ENCODE data around the gene TNNC2.

Gene TNNC2

DNA sequence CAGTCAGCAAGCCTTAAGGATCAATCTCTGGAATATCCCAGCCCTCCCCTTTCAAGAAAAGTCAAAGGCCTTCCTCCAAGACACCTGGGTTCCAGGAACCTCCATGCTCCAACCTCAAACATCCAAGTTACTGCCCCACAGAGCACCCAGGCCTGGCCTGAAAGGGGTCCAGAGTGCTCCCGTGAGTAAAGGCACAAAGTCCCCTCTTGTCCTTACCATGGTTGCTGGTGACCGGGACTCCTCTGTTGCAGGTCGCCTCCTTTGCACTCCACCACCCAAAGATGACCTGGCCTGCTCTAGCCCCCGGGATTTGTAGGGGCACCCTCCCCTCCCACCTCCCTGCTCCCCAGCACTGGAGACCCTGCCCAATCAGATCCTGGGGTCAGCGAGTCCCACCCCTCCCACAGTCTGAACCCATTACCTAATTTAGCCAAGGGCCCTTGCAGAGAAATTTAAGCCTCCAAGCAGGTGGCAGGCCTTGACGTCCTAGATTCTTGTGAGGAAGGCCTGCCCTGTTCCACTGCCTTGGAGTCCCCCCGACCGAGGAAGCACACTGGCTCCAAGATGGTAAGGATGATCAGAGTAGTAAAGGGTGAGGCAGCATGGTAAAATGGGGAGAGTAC, at the start of gene TNNC2:
TNNC2 (minus strand) TSS at position 283 of the 623 bp plus-strand sequence; CDS start at position 219, 64 bp downstream.
- TF ChIP-seq TEAD4 (IDR thresholded peaks at IDR 0.05) (no peak), ZBTB7A (IDR thresholded peaks at IDR 0.05; ENCODE audit: low read depth) (no peak), CEBPB (IDR thresholded peaks at IDR 0.05) (no peak)
- TF ChIP-seq, protein P1, sequence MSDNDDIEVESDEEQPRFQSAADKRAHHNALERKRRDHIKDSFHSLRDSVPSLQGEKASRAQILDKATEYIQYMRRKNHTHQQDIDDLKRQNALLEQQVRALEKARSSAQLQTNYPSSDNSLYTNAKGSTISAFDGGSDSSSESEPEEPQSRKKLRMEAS (IDR thresholded peaks at IDR 0.05), result no peak
- TF ChIP-seq, protein P2, sequence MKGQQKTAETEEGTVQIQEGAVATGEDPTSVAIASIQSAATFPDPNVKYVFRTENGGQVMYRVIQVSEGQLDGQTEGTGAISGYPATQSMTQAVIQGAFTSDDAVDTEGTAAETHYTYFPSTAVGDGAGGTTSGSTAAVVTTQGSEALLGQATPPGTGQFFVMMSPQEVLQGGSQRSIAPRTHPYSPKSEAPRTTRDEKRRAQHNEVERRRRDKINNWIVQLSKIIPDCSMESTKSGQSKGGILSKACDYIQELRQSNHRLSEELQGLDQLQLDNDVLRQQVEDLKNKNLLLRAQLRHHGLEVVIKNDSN (IDR thresholded peaks at IDR 0.05), result no peak

GRCh38 chr20:45874576-45874975, 47.5 kb upstream of the TNNC2 start:
- TF ChIP-seq RAD21 (IDR thresholded peaks at IDR 0.05; ENCODE audit: low read depth), result no peak
- TF ChIP-seq, protein P1 (IDR thresholded peaks at IDR 0.05), result no peak
- no peak for TF ChIP-seq YY1 (IDR thresholded peaks at IDR 0.05; ENCODE audit: low read depth)
- TF ChIP-seq TAF1 (IDR thresholded peaks at IDR 0.05; ENCODE audit: low read depth), result no peak
- TF ChIP-seq FOXM1 (IDR thresholded peaks at IDR 0.05; ENCODE audit: borderline replicate concordance, low read depth), result no peak
- TF ChIP-seq ZBTB7A (IDR thresholded peaks at IDR 0.05; ENCODE audit: low read depth), result no peak
- TF ChIP-seq NFIC (IDR thresholded peaks at IDR 0.05), result no peak
- no peak for TF ChIP-seq TEAD4 (IDR thresholded peaks at IDR 0.05)
- TF ChIP-seq, protein P3, sequence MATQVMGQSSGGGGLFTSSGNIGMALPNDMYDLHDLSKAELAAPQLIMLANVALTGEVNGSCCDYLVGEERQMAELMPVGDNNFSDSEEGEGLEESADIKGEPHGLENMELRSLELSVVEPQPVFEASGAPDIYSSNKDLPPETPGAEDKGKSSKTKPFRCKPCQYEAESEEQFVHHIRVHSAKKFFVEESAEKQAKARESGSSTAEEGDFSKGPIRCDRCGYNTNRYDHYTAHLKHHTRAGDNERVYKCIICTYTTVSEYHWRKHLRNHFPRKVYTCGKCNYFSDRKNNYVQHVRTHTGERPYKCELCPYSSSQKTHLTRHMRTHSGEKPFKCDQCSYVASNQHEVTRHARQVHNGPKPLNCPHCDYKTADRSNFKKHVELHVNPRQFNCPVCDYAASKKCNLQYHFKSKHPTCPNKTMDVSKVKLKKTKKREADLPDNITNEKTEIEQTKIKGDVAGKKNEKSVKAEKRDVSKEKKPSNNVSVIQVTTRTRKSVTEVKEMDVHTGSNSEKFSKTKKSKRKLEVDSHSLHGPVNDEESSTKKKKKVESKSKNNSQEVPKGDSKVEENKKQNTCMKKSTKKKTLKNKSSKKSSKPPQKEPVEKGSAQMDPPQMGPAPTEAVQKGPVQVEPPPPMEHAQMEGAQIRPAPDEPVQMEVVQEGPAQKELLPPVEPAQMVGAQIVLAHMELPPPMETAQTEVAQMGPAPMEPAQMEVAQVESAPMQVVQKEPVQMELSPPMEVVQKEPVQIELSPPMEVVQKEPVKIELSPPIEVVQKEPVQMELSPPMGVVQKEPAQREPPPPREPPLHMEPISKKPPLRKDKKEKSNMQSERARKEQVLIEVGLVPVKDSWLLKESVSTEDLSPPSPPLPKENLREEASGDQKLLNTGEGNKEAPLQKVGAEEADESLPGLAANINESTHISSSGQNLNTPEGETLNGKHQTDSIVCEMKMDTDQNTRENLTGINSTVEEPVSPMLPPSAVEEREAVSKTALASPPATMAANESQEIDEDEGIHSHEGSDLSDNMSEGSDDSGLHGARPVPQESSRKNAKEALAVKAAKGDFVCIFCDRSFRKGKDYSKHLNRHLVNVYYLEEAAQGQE (IDR thresholded peaks at IDR 0.05; ENCODE audit: low read depth), result no peak
- TF ChIP-seq, protein P2 (IDR thresholded peaks at IDR 0.05), result no peak
- TF ChIP-seq CEBPB (IDR thresholded peaks at IDR 0.05), result no peak
- TF ChIP-seq CREB1 (IDR thresholded peaks at IDR 0.05; ENCODE audit: low read depth), result no peak

- no peak for TF ChIP-seq CREB1 (IDR thresholded peaks at IDR 0.05; ENCODE audit: low read depth)
- TF ChIP-seq FOXM1 (IDR thresholded peaks at IDR 0.05; ENCODE audit: borderline replicate concordance, low read depth), result no peak
- no peak for TF ChIP-seq TAF1 (IDR thresholded peaks at IDR 0.05; ENCODE audit: low read depth)
- TF ChIP-seq NFIC (IDR thresholded peaks at IDR 0.05), result no peak
- TF ChIP-seq TEAD4 (IDR thresholded peaks at IDR 0.05), result no peak
- TF ChIP-seq, protein P2 (IDR thresholded peaks at IDR 0.05), result no peak
- no peak for TF ChIP-seq RAD21 (IDR thresholded peaks at IDR 0.05; ENCODE audit: low read depth)
- TF ChIP-seq, protein P1 (IDR thresholded peaks at IDR 0.05), result no peak
- no peak for TF ChIP-seq EGR1 (IDR thresholded peaks at IDR 0.05)
- TF ChIP-seq ZBTB7A (IDR thresholded peaks at IDR 0.05; ENCODE audit: low read depth), result no peak
- TF ChIP-seq, protein P3 (IDR thresholded peaks at IDR 0.05; ENCODE audit: low read depth), result no peak
- TF ChIP-seq EP300 (IDR thresholded peaks at IDR 0.05; ENCODE audit: borderline replicate concordance), result no peak
- no peak for TF ChIP-seq TCF12 (IDR thresholded peaks at IDR 0.05; ENCODE audit: low read depth)
- no peak for TF ChIP-seq YY1 (IDR thresholded peaks at IDR 0.05; ENCODE audit: low read depth)
- no peak for TF ChIP-seq CEBPB (IDR thresholded peaks at IDR 0.05)
Observed at GRCh38 chr20:45873409-45874103, 46.4 kb upstream of the TNNC2 start.

- TF ChIP-seq EP300 (IDR thresholded peaks at IDR 0.05; ENCODE audit: borderline replicate concordance) (no peak), FOXM1 (IDR thresholded peaks at IDR 0.05; ENCODE audit: borderline replicate concordance, low read depth) (no peak), YY1 (IDR thresholded peaks at IDR 0.05; ENCODE audit: low read depth) (no peak), CEBPB (IDR thresholded peaks at IDR 0.05) (no peak), EGR1 (IDR thresholded peaks at IDR 0.05) (no peak), NFIC (IDR thresholded peaks at IDR 0.05) (no peak), ZBTB7A (IDR thresholded peaks at IDR 0.05; ENCODE audit: low read depth) (no peak), RAD21 (IDR thresholded peaks at IDR 0.05; ENCODE audit: low read depth) (no peak), CREB1 (IDR thresholded peaks at IDR 0.05; ENCODE audit: low read depth) (no peak), TAF1 (IDR thresholded peaks at IDR 0.05; ENCODE audit: low read depth) (no peak), TEAD4 (IDR thresholded peaks at IDR 0.05) (no peak)
- TF ChIP-seq, protein P1 (IDR thresholded peaks at IDR 0.05), result no peak
- TF ChIP-seq, protein P2 (IDR thresholded peaks at IDR 0.05), result no peak
- TF ChIP-seq, protein P3 (IDR thresholded peaks at IDR 0.05; ENCODE audit: low read depth), result no peak
Observed at GRCh38 chr20:45872626-45873025, 45.5 kb upstream of the TNNC2 start.

Measured in Ishikawa (cell line).